Ecto neural progenitor cell (in vitro differentiated cells): ENCODE results near the gene GULP1.
"Not testable (repeated sequence)": the region's sequence is repeated elsewhere in the genome, so short reads cannot be mapped to it uniquely, and the experiment has no call there.

Source experiments
- DNase-seq: peaks from one replicate; pipeline ENCODE4 v3.0.0-alpha.2; 2018; ENCODE audit warnings: low spot score

The GULP1 gene

GRCh38 chr2:188604579-188604978 is 312.9 kb downstream of the GULP1 start:
- DNase-seq = no peak

- DNase-seq = not testable (repeated sequence)
Observed at GRCh38 chr2:188605609-188606584, 314.2 kb downstream of the GULP1 start.

DNA sequence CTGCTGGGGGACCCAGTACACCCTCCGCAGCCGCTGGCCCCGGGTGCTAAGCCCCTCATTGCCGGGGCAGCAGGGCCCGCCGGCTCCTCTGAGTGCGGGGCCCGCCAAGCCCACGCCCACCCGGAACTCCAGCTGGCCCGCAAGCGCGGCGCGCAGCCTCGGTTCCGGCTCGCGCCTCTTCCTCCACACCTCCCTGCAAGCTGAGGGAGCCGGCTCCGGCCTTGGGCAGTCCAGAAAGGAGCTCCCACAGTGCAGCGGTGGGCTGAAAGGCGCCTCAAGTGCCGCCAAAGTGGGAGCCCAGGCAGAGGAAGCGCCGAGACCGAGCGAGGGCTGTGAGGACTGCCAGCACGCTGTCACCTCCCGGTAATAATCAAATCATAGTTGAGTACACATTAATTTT is 314.9 kb downstream of the GULP1 start:
- not testable (repeated sequence) for DNase-seq

DNA sequence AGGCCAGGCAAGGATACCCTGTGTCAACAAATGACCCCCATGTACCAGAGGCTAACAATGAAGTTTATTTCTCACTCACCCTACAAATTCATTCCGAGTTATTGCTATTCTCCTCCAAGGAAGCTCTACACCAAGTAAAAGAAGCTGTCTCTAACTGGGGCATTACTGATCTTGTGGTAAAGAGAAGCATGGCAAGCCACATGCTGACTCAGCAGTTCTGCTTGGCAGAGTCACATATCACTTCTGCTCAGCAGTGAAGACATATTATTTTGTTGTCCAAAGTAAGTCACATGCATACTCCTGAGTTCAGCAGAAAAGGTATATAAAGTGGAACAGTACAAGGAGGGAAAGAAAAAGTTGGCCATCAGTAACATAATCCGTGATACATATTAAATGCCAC is 315.8 kb downstream of the GULP1 start:
- DNase-seq = no peak

DNA sequence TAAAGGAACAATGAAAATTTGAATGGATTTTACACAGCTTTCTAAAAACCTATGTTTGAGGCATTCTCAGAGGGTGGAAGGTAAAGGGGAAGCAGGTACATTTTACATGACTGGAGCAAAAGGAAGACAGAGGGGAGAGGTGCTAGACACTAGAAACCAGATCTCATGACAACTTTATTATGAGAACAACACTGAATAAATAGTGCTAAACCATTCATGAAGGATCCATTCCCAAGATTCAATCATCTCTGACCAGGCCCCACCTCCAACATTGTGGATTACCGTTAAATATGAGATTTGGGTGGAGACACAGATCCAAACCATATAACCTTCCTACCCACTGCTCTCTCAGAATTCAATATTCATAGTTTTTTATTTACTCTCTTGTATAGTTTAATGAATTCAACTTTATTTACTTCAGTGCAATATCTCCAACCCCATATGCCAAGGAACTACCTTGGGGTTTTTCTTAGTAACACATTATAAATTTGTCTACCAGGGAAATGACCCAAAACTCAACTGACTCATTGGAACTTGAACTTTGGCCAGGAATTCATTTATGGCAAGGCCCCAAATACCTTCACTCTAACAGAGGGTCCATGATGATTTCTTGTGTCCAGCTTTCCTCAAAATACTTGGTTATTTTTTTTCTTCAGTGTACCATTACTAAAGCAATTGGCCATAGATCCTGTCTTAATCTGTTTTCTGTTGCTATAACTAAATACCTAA is 317.8 kb downstream of the GULP1 start:
- no peak for DNase-seq

GRCh38 chr2:188610050-188610444 is 318.4 kb downstream of the GULP1 start:
- no peak for DNase-seq

DNA sequence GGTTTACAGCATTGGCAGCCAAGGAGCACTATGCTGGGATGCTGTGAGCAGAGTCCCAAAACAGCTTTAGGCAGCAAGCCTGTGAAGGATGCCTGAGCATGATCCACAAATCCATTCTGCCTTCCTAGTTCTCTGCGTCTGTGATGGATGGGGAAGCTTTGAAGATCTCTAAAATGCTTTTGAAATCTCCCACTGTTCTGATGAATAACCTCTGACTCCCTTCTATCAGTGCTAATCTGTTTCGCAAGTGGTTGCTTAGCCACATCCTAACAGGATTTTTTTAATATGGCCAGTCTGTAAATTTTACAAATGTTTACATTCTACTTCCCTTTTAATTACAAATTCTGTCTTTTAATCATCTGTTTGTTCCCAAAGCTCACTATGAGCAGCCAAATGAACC is 319.2 kb downstream of the GULP1 start:
- DNase-seq = no peak

DNA sequence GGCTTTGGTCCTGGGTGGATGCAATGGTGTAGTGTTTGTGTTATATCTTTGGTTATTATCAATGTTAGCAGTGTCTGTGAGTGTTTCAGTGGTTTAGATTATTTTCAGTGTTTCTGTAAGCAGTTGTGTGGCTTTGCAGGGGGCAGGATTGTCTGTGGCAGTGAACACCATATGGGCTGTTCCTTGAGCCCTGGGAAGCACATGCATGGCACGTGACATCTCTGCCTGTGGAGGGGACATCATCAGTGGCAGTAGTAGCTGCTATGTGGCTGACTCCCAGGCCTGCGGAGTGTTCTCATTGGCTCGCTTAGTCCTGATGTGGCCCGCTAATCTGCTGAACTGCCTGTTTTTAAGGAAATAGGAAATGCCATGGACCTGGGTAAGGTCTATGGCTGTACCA is 327.5 kb downstream of the GULP1 start:
- DNase-seq = no peak

DNA sequence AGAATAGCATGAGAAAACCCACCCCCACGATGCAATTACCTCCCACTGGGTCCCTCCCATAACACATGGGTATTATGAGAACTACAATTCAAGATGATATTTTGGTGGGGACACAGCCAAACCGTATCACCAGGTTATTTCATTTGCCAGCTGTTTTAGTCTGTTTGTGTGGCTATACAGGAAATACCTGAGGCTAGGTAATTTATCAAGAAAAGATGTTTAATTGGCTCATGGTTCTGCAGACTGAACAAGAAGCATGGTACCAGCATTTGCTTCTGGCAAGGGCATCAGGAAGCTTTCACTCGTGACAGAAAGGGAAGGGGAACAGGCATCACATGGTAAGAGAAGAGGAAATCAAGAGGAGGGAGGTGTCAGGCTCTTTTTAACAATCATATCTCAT is 329.2 kb downstream of the GULP1 start:
- DNase-seq = no peak

- DNase-seq = no peak
Observed at GRCh38 chr2:188622601-188623260, 331.1 kb downstream of the GULP1 start.

GRCh38 chr2:188623995-188624643 is 332.4 kb downstream of the GULP1 start:
- no peak for DNase-seq

DNA sequence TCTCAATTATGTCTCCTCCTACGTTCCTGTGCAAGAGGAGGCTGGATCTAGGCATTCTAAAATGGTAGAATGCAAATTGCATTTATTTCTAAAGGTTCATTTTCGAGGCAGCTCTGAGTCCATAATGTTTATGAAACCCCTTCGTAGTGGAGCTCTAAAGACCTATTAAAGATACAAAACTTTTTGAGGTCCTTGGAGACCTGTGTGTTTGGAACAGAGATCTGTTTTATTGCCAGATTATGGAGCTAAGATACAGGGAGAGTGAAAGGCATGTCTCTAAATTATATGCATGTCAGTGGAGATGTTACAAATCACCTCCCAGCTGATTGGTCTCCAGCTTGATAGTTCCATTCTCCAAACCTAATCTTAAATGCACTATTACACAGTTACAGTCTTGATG is 335.8 kb downstream of the GULP1 start:
- DNase-seq = no peak

DNA sequence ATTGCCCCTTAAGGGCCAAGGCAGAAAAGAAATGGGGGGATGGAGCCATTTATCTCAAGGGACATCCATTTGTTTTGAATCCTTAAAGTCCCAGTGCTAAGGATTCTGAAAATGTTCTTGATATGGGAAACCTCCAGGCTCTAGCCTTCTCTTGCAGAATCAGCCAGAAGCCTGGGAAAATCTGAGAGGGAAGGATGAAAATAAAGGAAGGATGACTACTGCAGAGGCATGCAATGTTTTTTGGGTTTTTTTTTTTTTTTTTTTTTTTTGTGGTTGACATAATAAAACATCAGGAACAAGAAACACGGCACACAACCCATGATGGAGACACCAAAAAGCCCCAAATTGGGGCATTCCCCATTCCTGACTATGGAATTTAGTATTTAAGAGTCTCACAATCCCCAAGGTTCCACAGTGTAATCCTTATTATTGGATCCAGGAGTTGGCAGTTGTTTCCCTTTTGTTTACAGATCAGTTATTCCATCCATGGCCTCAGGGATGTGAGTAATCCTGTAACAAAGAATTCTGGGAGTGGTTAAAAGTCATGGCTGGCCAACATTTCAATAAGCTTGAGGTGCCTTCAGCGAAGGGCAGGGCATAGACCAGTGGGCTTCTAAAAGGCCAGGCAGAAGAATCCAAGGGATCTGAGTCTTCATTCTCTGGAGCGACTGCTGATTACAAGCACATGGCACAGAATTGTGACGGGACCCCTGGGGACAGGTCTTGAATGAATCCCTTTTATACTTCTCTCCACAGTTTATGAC is 337.5 kb downstream of the GULP1 start:
- no peak for DNase-seq

DNA sequence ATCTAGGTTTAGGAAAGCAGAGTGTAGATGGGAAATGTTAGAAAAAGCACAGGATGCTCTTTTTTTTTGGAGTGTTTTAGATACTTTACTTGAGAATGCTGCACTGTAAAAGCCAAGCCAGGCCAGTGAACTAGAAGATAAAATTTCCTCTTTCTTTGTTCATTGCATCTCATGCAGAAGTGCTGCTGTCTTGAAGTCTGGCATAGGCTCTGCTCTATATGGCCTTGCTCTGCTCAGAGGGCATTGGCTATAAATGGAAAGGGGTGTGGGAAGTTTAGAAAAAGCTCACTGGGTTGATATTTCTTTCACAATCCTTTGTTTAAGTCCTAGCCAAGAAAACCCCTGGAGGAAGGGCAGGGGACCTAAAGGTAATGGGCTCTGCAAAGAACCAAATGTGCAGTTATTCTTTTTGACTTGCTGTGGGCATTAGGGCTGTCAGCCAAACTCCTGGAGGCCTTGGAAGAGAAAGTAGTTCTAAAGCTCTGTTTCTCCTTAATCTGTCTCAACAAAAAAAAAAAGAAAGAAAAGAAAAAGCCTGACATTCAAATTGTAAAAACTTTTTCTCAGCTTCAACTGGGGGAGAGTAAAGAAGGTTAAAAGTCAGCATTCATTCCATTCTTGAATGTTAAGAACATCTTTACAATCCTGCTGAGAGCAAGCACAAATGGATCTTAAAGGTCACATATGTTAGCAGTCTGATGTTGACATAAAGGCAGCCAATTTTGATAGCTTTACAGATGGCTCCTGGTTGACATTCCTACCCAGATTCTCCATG is 338.3 kb downstream of the GULP1 start:
- DNase-seq = no peak

- no peak for DNase-seq
Observed at GRCh38 chr2:188631037-188631809, 339.5 kb downstream of the GULP1 start.

- no peak for DNase-seq
Observed at GRCh38 chr2:188634656-188635055, 343.0 kb downstream of the GULP1 start.
